ENCODE results near the gene IL6. TPM values are rescaled to one million over a fixed set of nuclear protein-coding genes. Genes with fewer than 3 reads are reported as not detected.

The IL6 gene
- total RNA-seq, 1 experiment from 2014 or later: 113 TPM

GRCh38 chr7:22715969-22716368 is 11.0 kb upstream of the IL6 start:
- no peak overlapping the region for H3K27ac ChIP-seq (ENCODE audit: low read length)
- H3K79me2 ChIP-seq (ENCODE audit: low read length): no peaks in the 10 kb centered on the region
- no peak overlapping the region for H2AFZ ChIP-seq (ENCODE audit: low read length)
- no peaks in the 10 kb centered on the region for H4K20me1 ChIP-seq (ENCODE audit: low read length)
- ChIA-PET POLR2A (ENCODE audit: unreplicated experiment) (no interaction called here), CTCF (no interaction called here)
- no peaks in the 10 kb centered on the region for H3K9me2 ChIP-seq (replicated peaks; ENCODE audit: low read length)
- H3K27me3 ChIP-seq (ENCODE audit: low read length): no peaks in the 10 kb centered on the region
- no peak overlapping the region for H3K4me2 ChIP-seq (ENCODE audit: low read length)
- peaks cover 6% of the 10 kb centered on the region for H3F3A ChIP-seq (ENCODE audit: low read length, unreplicated experiment)
- H3K4me3 ChIP-seq (ENCODE audit: low read length): no peak overlapping the region
- intact Hi-C loops (cut with micrococcal nuclease): no loop called here
- no peaks in the 10 kb centered on the region for H3K9me3 ChIP-seq (ENCODE audit: low read length)
- peaks cover 21% of the 10 kb centered on the region for H3K4me1 ChIP-seq (ENCODE audit: insufficient read depth, low read length)
- DNase-seq (no peak), ATAC-seq (no peak)
- H3K36me3 ChIP-seq (ENCODE audit: low read depth, low read length): no peaks in the 10 kb centered on the region
- H3K9ac ChIP-seq (ENCODE audit: low read length): no peak overlapping the region
- TF ChIP-seq EZH2 (IDR thresholded peaks at IDR 0.05; ENCODE audit: low read length, unreplicated experiment): no peak
- no peak for TF ChIP-seq CTCF (conservative IDR thresholded peaks at IDR 0.05; ENCODE audit: low read depth, low read length)
- no peak for TF ChIP-seq EZH2phosphoT487 (IDR thresholded peaks at IDR 0.05; ENCODE audit: borderline replicate concordance, low read length)
- BruUV-seq (replicated peaks): no TSS peak

GRCh38 chr7:22717760-22718159 is 9.2 kb upstream of the IL6 start:
- Histone ChIP-seq H3K36me3 (ENCODE audit: low read depth, low read length) (no peaks in the 10 kb centered on the region), H3K79me2 (ENCODE audit: low read length) (no peaks in the 10 kb centered on the region), H3K27me3 (ENCODE audit: low read length) (no peaks in the 10 kb centered on the region), H3K9me3 (ENCODE audit: low read length) (no peaks in the 10 kb centered on the region), H3K4me2 (ENCODE audit: low read length) (peak overlapping the region; percentile 72), H4K20me1 (ENCODE audit: low read length) (no peaks in the 10 kb centered on the region), H3K9me2 (replicated peaks; ENCODE audit: low read length) (no peaks in the 10 kb centered on the region), H3F3A (ENCODE audit: low read length, unreplicated experiment) (peaks cover 6% of the 10 kb centered on the region), H2AFZ (ENCODE audit: low read length) (peak overlapping the region; percentile 37; the same call in 1 of the 2 replicates), H3K4me3 (ENCODE audit: low read length) (peak overlapping the region; percentile 41; the same call in 1 of the 2 replicates), H3K9ac (ENCODE audit: low read length) (peak overlapping the region; percentile 77), H3K27ac (ENCODE audit: low read length) (peak overlapping the region; percentile 91), H3K4me1 (ENCODE audit: insufficient read depth, low read length) (peaks cover 21% of the 10 kb centered on the region)
- TF ChIP-seq CTCF (conservative IDR thresholded peaks at IDR 0.05; ENCODE audit: low read depth, low read length) (no peak), EZH2phosphoT487 (IDR thresholded peaks at IDR 0.05; ENCODE audit: borderline replicate concordance, low read length) (no peak), EZH2 (IDR thresholded peaks at IDR 0.05; ENCODE audit: low read length, unreplicated experiment) (no peak)
- CTCF ChIA-PET: interaction anchor here (1.9 kb wide), 1 partner anchor 157 kb away, joined by 8 read pairs; no protein-coding TSS in a partner anchor
- DNase-seq: no peak
- TSS peak; percentile 99 for BruUV-seq (replicated peaks)
- no peak for ATAC-seq
- intact Hi-C loops (cut with micrococcal nuclease): loop anchor here (1.0 kb wide), 2 partner anchors 44 to 49 kb away; no protein-coding TSS in a partner anchor
- POLR2A ChIA-PET (ENCODE audit: unreplicated experiment): interaction anchor here (0.5 to 1.0 kb wide), 4 partner anchors 9 to 1921 kb away, joined by 3 read pairs; partner anchors contain the start of gene IL6

GRCh38 chr7:22718200-22718711 is 8.7 kb upstream of the IL6 start:
- CTCF ChIA-PET: interaction anchor here (1.3 to 1.9 kb wide), 2 partner anchors 10 to 158 kb away, joined by 5 to 8 read pairs; no protein-coding TSS in a partner anchor
- peak overlapping the region; percentile 72 for H3K4me2 ChIP-seq (ENCODE audit: low read length)
- H3K9me2 ChIP-seq (replicated peaks; ENCODE audit: low read length): no peaks in the 10 kb centered on the region
- peak; percentile 94 for DNase-seq
- H3K36me3 ChIP-seq (ENCODE audit: low read depth, low read length): no peaks in the 10 kb centered on the region
- peaks cover 6% of the 10 kb centered on the region for H3F3A ChIP-seq (ENCODE audit: low read length, unreplicated experiment)
- H3K4me1 ChIP-seq (ENCODE audit: insufficient read depth, low read length): peaks cover 26% of the 10 kb centered on the region
- no peaks in the 10 kb centered on the region for H3K79me2 ChIP-seq (ENCODE audit: low read length)
- POLR2A ChIA-PET (ENCODE audit: unreplicated experiment): interaction anchor here (0.5 to 1.2 kb wide), 5 partner anchors 8 to 1922 kb away, joined by 3 read pairs; partner anchors contain the start of gene IL6
- H2AFZ ChIP-seq (ENCODE audit: low read length): no peak overlapping the region; the same call in 1 of the 2 replicates
- H3K4me3 ChIP-seq (ENCODE audit: low read length): peak overlapping the region; percentile 41; the same call in 1 of the 2 replicates
- H4K20me1 ChIP-seq (ENCODE audit: low read length): no peaks in the 10 kb centered on the region
- peak overlapping the region; percentile 91 for H3K27ac ChIP-seq (ENCODE audit: low read length)
- no peak for TF ChIP-seq CTCF (conservative IDR thresholded peaks at IDR 0.05; ENCODE audit: low read depth, low read length)
- no peak for TF ChIP-seq EZH2phosphoT487 (IDR thresholded peaks at IDR 0.05; ENCODE audit: borderline replicate concordance, low read length)
- TF ChIP-seq EZH2 (IDR thresholded peaks at IDR 0.05; ENCODE audit: low read length, unreplicated experiment): no peak
- no peaks in the 10 kb centered on the region for H3K9me3 ChIP-seq (ENCODE audit: low read length)
- H3K9ac ChIP-seq (ENCODE audit: low read length): peak overlapping the region; percentile 77
- intact Hi-C loops (cut with micrococcal nuclease): loop anchor here (1.0 kb wide), 2 partner anchors 45 to 50 kb away; no protein-coding TSS in a partner anchor
- ATAC-seq: peak; percentile 95
- no peaks in the 10 kb centered on the region for H3K27me3 ChIP-seq (ENCODE audit: low read length)
- no TSS peak for BruUV-seq (replicated peaks)

All from PC-3 (cell line).